Panc1 (cell line): ENCODE measurements around the gene APOBEC3B. TPM values are rescaled to one million over a fixed set of nuclear protein-coding genes. Genes with fewer than 3 reads are reported as not detected.

ENCODE experiments used
- ATAC-seq: fragments of 200-7000 bp; cut with Tn5 transposase; 2 replicates; pipeline ENCODE4 v1.9.1; 2020; ENCODE audit warnings: mild to moderate bottlenecking, moderate library complexity
- BruUV-seq: library from RNA; stranded (reverse); fragments of 400-500 nt; replicated peaks from 2 replicates; lab custom pipeline; 2021; lab: Mats Ljungman, UMichigan
- CTCF ChIA-PET: fragments of 300-600 bp; sonication (Branson Sonifier 250); formaldehyde crosslinking; loops from one replicate; lab custom pipeline; 2022; ENCODE audit warnings: antibody characterized with exemption; lab: Charles Lee
- POLR2A ChIA-PET: fragments of 300-600 bp; sonication (Branson Sonifier 250); formaldehyde crosslinking; loops from one replicate; lab custom pipeline; 2022; ENCODE audit warnings: antibody characterized with exemption; lab: Charles Lee
- DNase-seq: peaks from one replicate; pipeline ENCODE4 v3.0.0-alpha.2; 2010; ENCODE audit warnings: low read depth, low spot score
- H3K27ac ChIP-seq: 2 replicates; pipeline ENCODE4 v1.5.1; 2011; ENCODE audit warnings: mild to moderate bottlenecking, low read length, inconsistent platforms
- H3K27me3 ChIP-seq: fragments of 200-500 bp; sonication (Bioruptor generic); 2 replicates; pipeline ENCODE4 v1.6.0; 2014; ENCODE audit warnings: low read length, inconsistent platforms; ENCODE audit not compliant: control insufficient read depth, insufficient read depth
- H3K36me3 ChIP-seq: fragments of 200-500 bp; sonication (Bioruptor generic); 2 replicates; pipeline ENCODE4 v1.5.1; 2014; ENCODE audit warnings: inconsistent platforms, mild to moderate bottlenecking, low read length, moderate library complexity; ENCODE audit not compliant: control insufficient read depth, insufficient read depth
- H3K4me1 ChIP-seq: 2 replicates; pipeline ENCODE4 v1.5.1; 2011; ENCODE audit warnings: inconsistent platforms, mild to moderate bottlenecking, low read length, moderate library complexity; ENCODE audit not compliant: control insufficient read depth, insufficient read depth
- H3K4me3 ChIP-seq, 2 experiments: 2 replicates each; pipeline ENCODE4 v1.5.1; 2011 to 2012; ENCODE audit warnings: low read depth in 2 of 2, low read length in 2 of 2, mild to moderate bottlenecking in 2 of 2, inconsistent platforms in 1 of 2, moderate library complexity in 1 of 2
- H3K9me3 ChIP-seq: fragments of 200-500 bp; sonication (Bioruptor generic); 2 replicates; pipeline ENCODE4 v1.5.1; 2014; ENCODE audit warnings: low read depth, mild to moderate bottlenecking, inconsistent platforms, low read length, moderate library complexity; ENCODE audit not compliant: control insufficient read depth, insufficient read depth
- POLR2AphosphoS5 ChIP-seq: IDR thresholded peaks from 2 replicates; pipeline ENCODE4 v1.6.1; 2012; ENCODE audit warnings: mild to moderate bottlenecking, low read depth, low read length, moderate library complexity
- REST ChIP-seq, 2 experiments: IDR thresholded peaks; 2 replicates each; pipeline ENCODE4 v1.6.1; 2011 to 2012; ENCODE audit warnings: low read depth in 2 of 2, control low read depth in 1 of 2, low read length in 1 of 2, mild to moderate bottlenecking in 1 of 2, moderate library complexity in 1 of 2; ENCODE audit not compliant: insufficient read depth in 1 of 2
- SIN3A ChIP-seq: IDR thresholded peaks from 2 replicates; pipeline ENCODE4 v1.6.1; 2012; ENCODE audit warnings: low read depth, mild to moderate bottlenecking, low read length, moderate library complexity, borderline replicate concordance; ENCODE audit not compliant: insufficient read depth
- TCF7L2 ChIP-seq: IDR thresholded peaks from 2 replicates; pipeline ENCODE4 v1.6.1; 2011; ENCODE audit warnings: mild to moderate bottlenecking, low read depth, low read length, inconsistent platforms
- in situ Hi-C: cut with HindIII; loops from 2 replicates; pipeline ENCODE4 v1.10.0; 2016; ENCODE audit warnings: low sequenced_read_pairs, low pct_unique_long_range_greater_than_20kb
- intact Hi-C: fragments of 100-400 bp; cut with micrococcal nuclease; formaldehyde crosslinking; loops from one replicate; pipeline ENCODE4 v1.10.0; 2022; ENCODE audit not compliant: unreplicated experiment
- total RNA-seq: library from RNA; stranded (reverse); gene quantifications from one replicate; pipeline ENCODE4 v1.2.1, GENCODE V29; 2021; ENCODE audit not compliant: unreplicated experiment
- TF ChIP-seq, protein P1 (sequence below): fragments of 450-650 bp; IDR thresholded peaks from 2 replicates; pipeline ENCODE4 v1.5.1; 2017; ENCODE audit warnings: mild to moderate bottlenecking

The APOBEC3B gene
- total RNA-seq, 1 experiment from 2014 or later: 15.6 TPM

GRCh38 chr22:38966380-38966702, 15.8 kb upstream of the APOBEC3B start:
- TF ChIP-seq POLR2AphosphoS5 (no peak), TCF7L2 (no peak), SIN3A (no peak), REST (IDR thresholded peaks at IDR 0.05; ENCODE audit: insufficient read depth in 1 of 2, low read depth in 2 of 2, low read length in 1 of 2) (no peak)
- TF ChIP-seq, protein P1, sequence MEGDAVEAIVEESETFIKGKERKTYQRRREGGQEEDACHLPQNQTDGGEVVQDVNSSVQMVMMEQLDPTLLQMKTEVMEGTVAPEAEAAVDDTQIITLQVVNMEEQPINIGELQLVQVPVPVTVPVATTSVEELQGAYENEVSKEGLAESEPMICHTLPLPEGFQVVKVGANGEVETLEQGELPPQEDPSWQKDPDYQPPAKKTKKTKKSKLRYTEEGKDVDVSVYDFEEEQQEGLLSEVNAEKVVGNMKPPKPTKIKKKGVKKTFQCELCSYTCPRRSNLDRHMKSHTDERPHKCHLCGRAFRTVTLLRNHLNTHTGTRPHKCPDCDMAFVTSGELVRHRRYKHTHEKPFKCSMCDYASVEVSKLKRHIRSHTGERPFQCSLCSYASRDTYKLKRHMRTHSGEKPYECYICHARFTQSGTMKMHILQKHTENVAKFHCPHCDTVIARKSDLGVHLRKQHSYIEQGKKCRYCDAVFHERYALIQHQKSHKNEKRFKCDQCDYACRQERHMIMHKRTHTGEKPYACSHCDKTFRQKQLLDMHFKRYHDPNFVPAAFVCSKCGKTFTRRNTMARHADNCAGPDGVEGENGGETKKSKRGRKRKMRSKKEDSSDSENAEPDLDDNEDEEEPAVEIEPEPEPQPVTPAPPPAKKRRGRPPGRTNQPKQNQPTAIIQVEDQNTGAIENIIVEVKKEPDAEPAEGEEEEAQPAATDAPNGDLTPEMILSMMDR: no peak
- POLR2A ChIA-PET: no interaction called here
- in situ Hi-C loops (no loop called here), intact Hi-C loops (no loop called here)
- DNase-seq: no peak
- BruUV-seq: no TSS peak
- Histone ChIP-seq H3K27me3 (no peaks in the 10 kb centered on the region), H3K4me1 (no peaks in the 10 kb centered on the region; the same call in 1 of the 2 replicates), H3K4me3 (no peak overlapping the region), H3K9me3 (no peaks in the 10 kb centered on the region), H3K36me3 (no peaks in the 10 kb centered on the region), H3K27ac (no peak overlapping the region)
- ATAC-seq: no peak
- CTCF ChIA-PET: no interaction called here

- H3K4me1 ChIP-seq: no peaks in the 10 kb centered on the region; the same call in 1 of the 2 replicates
- no peak overlapping the region for H3K27ac ChIP-seq
- intact Hi-C loops (no loop called here), in situ Hi-C loops (no loop called here)
- POLR2A ChIA-PET: no interaction called here
- no peaks in the 10 kb centered on the region for H3K27me3 ChIP-seq
- H3K4me3 ChIP-seq: no peak overlapping the region
- TF ChIP-seq SIN3A: no peak
- TF ChIP-seq POLR2AphosphoS5: no peak
- no peak for TF ChIP-seq TCF7L2
- BruUV-seq: no TSS peak
- CTCF ChIA-PET: no interaction called here
- no peak for ATAC-seq
- no peaks in the 10 kb centered on the region for H3K9me3 ChIP-seq
- DNase-seq: no peak
- no peaks in the 10 kb centered on the region for H3K36me3 ChIP-seq
Measured at GRCh38 chr22:38966942-38967341, 15.2 kb upstream of the APOBEC3B start.

GRCh38 chr22:38967451-38968450, 14.4 kb upstream of the APOBEC3B start:
- intact Hi-C loops: no loop called here
- H3K9me3 ChIP-seq: no peaks in the 10 kb centered on the region
- POLR2A ChIA-PET: interaction anchor here (0.5 kb wide), 1 partner anchor 838 kb away, joined by 4 read pairs; no protein-coding TSS in a partner anchor
- ATAC-seq (no peak), DNase-seq (no peak)
- no peak overlapping the region for H3K27ac ChIP-seq
- no peaks in the 10 kb centered on the region for H3K36me3 ChIP-seq
- H3K4me3 ChIP-seq: no peak overlapping the region
- no peaks in the 10 kb centered on the region; the same call in 1 of the 2 replicates for H3K4me1 ChIP-seq
- no peak for TF ChIP-seq SIN3A
- TF ChIP-seq, protein P1: no peak
- TF ChIP-seq POLR2AphosphoS5: no peak
- TF ChIP-seq TCF7L2: no peak
- no peak for TF ChIP-seq REST (IDR thresholded peaks at IDR 0.05; ENCODE audit: insufficient read depth in 1 of 2, low read depth in 2 of 2, low read length in 1 of 2)
- in situ Hi-C loops: no loop called here
- BruUV-seq: no TSS peak
- CTCF ChIA-PET: no interaction called here
- H3K27me3 ChIP-seq: no peaks in the 10 kb centered on the region
